ENCODE measurements around the gene BLOC1S6. TPM values are rescaled to one million over a fixed set of nuclear protein-coding genes. Genes with fewer than 3 reads are reported as not detected.

BLOC1S6 gene
- total and polyA plus RNA-seq, 4 donors: 13.3 to 37.0 (median 21.5) TPM

GRCh38 chr15:45573961-45574629, 13.1 kb upstream of the BLOC1S6 start:
- peaks cover 0 to 7% (median 0%) of the 10 kb centered on the region in 4 donors for H3K27me3 ChIP-seq (ENCODE audit: control insufficient read depth in 4 of 4, insufficient read depth in 4 of 4, low read length in 3 of 4)
- H3K9ac ChIP-seq (ENCODE audit: low read depth in 1 of 2, low read length in 2 of 2): no peak overlapping the region
- TF ChIP-seq FOXA1 (IDR thresholded peaks at IDR 0.05): no peak
- no peak for TF ChIP-seq HNF4A (conservative IDR thresholded peaks at IDR 0.05)
- TF ChIP-seq YY1 (IDR thresholded peaks at IDR 0.05): no peak
- no peak for TF ChIP-seq NR2F2 (IDR thresholded peaks at IDR 0.05)
- TF ChIP-seq FOXA2 (IDR thresholded peaks at IDR 0.05): no peak
- no peak for TF ChIP-seq EGR1 (IDR thresholded peaks at IDR 0.05; ENCODE audit: low read depth in 2 of 2)
- no peak for TF ChIP-seq RAD21 (IDR thresholded peaks at IDR 0.05)
- TF ChIP-seq CTCF (IDR thresholded peaks at IDR 0.05; ENCODE audit: low read depth, low read length, missing input control): no peak
- TF ChIP-seq, protein P1, sequence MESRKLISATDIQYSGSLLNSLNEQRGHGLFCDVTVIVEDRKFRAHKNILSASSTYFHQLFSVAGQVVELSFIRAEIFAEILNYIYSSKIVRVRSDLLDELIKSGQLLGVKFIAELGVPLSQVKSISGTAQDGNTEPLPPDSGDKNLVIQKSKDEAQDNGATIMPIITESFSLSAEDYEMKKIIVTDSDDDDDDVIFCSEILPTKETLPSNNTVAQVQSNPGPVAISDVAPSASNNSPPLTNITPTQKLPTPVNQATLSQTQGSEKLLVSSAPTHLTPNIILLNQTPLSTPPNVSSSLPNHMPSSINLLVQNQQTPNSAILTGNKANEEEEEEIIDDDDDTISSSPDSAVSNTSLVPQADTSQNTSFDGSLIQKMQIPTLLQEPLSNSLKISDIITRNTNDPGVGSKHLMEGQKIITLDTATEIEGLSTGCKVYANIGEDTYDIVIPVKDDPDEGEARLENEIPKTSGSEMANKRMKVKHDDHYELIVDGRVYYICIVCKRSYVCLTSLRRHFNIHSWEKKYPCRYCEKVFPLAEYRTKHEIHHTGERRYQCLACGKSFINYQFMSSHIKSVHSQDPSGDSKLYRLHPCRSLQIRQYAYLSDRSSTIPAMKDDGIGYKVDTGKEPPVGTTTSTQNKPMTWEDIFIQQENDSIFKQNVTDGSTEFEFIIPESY (IDR thresholded peaks at IDR 0.05): no peak
- TF ChIP-seq JUND (IDR thresholded peaks at IDR 0.05): no peak
- TF ChIP-seq, protein P2, sequence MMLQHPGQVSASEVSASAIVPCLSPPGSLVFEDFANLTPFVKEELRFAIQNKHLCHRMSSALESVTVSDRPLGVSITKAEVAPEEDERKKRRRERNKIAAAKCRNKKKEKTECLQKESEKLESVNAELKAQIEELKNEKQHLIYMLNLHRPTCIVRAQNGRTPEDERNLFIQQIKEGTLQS (IDR thresholded peaks at IDR 0.05): no peak
- no peak for TF ChIP-seq HNF4G (IDR thresholded peaks at IDR 0.05)
- H3K27ac ChIP-seq (ENCODE audit: low read depth in 1 of 2, low read length in 2 of 2): no peak overlapping the region
- H3K4me1 ChIP-seq (ENCODE audit: control insufficient read depth in 4 of 4, insufficient read depth in 4 of 4, low read length in 3 of 4): no peaks in the 10 kb centered on the region
- no peak for DNase-seq (ENCODE audit: low spot score)
- H3K9me3 ChIP-seq (ENCODE audit: control insufficient read depth in 4 of 4, low read length in 3 of 4): peaks cover 0 to 3% (median 0%) of the 10 kb centered on the region in 4 donors
- WGBS: 79% methylated on average over 7 of the region's 7 CpGs
- no peak overlapping the region for H3K4me3 ChIP-seq (ENCODE audit: low read depth in 1 of 3, low read length in 3 of 3)
- no peaks in the 10 kb centered on the region for H3K36me3 ChIP-seq (ENCODE audit: control insufficient read depth in 4 of 4, insufficient read depth in 3 of 4, low read depth in 1 of 4, low read length in 3 of 4)

- Histone ChIP-seq H3K9ac (ENCODE audit: low read depth in 1 of 2, low read length in 2 of 2) (no peak overlapping the region), H3K27me3 (ENCODE audit: control insufficient read depth in 4 of 4, insufficient read depth in 4 of 4, low read length in 3 of 4) (no peaks in the 10 kb centered on the region), H3K27ac (ENCODE audit: low read depth in 1 of 2, low read length in 2 of 2) (no peak overlapping the region), H3K9me3 (ENCODE audit: control insufficient read depth in 4 of 4, low read length in 3 of 4) (no peaks in the 10 kb centered on the region), H3K36me3 (ENCODE audit: control insufficient read depth in 4 of 4, insufficient read depth in 3 of 4, low read depth in 1 of 4, low read length in 3 of 4) (peaks cover 0 to 1% (median 0%) of the 10 kb centered on the region in 4 donors), H3K4me3 (ENCODE audit: low read depth in 1 of 3, low read length in 3 of 3) (no peak overlapping the region), H3K4me1 (ENCODE audit: control insufficient read depth in 4 of 4, insufficient read depth in 4 of 4, low read length in 3 of 4) (peaks cover 0 to 10% (median 8%) of the 10 kb centered on the region in 4 donors)
- DNase-seq (ENCODE audit: low spot score): no peak
- TF ChIP-seq FOXA1 (IDR thresholded peaks at IDR 0.05): no peak
- no peak for TF ChIP-seq NR2F2 (IDR thresholded peaks at IDR 0.05)
- TF ChIP-seq RAD21 (IDR thresholded peaks at IDR 0.05): no peak
- TF ChIP-seq, protein P1 (IDR thresholded peaks at IDR 0.05): no peak
- TF ChIP-seq, protein P3, sequence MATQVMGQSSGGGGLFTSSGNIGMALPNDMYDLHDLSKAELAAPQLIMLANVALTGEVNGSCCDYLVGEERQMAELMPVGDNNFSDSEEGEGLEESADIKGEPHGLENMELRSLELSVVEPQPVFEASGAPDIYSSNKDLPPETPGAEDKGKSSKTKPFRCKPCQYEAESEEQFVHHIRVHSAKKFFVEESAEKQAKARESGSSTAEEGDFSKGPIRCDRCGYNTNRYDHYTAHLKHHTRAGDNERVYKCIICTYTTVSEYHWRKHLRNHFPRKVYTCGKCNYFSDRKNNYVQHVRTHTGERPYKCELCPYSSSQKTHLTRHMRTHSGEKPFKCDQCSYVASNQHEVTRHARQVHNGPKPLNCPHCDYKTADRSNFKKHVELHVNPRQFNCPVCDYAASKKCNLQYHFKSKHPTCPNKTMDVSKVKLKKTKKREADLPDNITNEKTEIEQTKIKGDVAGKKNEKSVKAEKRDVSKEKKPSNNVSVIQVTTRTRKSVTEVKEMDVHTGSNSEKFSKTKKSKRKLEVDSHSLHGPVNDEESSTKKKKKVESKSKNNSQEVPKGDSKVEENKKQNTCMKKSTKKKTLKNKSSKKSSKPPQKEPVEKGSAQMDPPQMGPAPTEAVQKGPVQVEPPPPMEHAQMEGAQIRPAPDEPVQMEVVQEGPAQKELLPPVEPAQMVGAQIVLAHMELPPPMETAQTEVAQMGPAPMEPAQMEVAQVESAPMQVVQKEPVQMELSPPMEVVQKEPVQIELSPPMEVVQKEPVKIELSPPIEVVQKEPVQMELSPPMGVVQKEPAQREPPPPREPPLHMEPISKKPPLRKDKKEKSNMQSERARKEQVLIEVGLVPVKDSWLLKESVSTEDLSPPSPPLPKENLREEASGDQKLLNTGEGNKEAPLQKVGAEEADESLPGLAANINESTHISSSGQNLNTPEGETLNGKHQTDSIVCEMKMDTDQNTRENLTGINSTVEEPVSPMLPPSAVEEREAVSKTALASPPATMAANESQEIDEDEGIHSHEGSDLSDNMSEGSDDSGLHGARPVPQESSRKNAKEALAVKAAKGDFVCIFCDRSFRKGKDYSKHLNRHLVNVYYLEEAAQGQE (IDR thresholded peaks at IDR 0.05): no peak
- WGBS: 97% methylated on average over 2 of the region's 2 CpGs
Measured at GRCh38 chr15:45581919-45582318, 5.3 kb upstream of the BLOC1S6 start.
